GM23338 (cell line): Measurements from ENCODE around the gene HPGD.

Experiments
- EZH2phosphoT487 ChIP-seq: fragments of 200-600 bp; sonication (generic); IDR thresholded peaks from one replicate; pipeline ENCODE4 v1.8.1; 2018; ENCODE audit warnings: antibody characterized with exemption; ENCODE audit not compliant: unreplicated experiment
- JUNB ChIP-seq: IDR thresholded peaks from one replicate; pipeline ENCODE4 v1.6.1; 2016; ENCODE audit warnings: antibody characterized with exemption; ENCODE audit not compliant: unreplicated experiment
- NANOG ChIP-seq: IDR thresholded peaks from 2 replicates; pipeline ENCODE4 v1.6.1; 2016; ENCODE audit warnings: antibody characterized with exemption, borderline replicate concordance
- POLR2AphosphoS5 ChIP-seq: IDR thresholded peaks from 2 replicates; pipeline ENCODE4 v1.6.1; 2016; ENCODE audit warnings: antibody characterized with exemption, low read depth
- ZNF331 ChIP-seq: fragments of 250-450 bp; sonication (Bioruptor Pico); IDR thresholded peaks from 2 replicates; pipeline ENCODE4 v1.5.0; 2020; ENCODE audit warnings: low read depth, mild to moderate bottlenecking, moderate library complexity
- TF ChIP-seq, protein P1 (sequence below), 2 experiments: fragments of 200-600 bp in 1 of 2; sonication (generic) in 1 of 2; conservative IDR thresholded peaks; 2 replicates each; pipeline versions ENCODE4 v1.5.1 to v1.6.1; 2016 to 2017; ENCODE audit warnings: antibody characterized with exemption in 2 of 2, low read depth in 2 of 2, mild to moderate bottlenecking in 2 of 2, moderate library complexity in 1 of 2
- TF ChIP-seq, protein P2 (sequence below): IDR thresholded peaks from one replicate; pipeline ENCODE4 v1.6.1; 2018; ENCODE audit warnings: antibody characterized with exemption; ENCODE audit not compliant: unreplicated experiment

DNA sequence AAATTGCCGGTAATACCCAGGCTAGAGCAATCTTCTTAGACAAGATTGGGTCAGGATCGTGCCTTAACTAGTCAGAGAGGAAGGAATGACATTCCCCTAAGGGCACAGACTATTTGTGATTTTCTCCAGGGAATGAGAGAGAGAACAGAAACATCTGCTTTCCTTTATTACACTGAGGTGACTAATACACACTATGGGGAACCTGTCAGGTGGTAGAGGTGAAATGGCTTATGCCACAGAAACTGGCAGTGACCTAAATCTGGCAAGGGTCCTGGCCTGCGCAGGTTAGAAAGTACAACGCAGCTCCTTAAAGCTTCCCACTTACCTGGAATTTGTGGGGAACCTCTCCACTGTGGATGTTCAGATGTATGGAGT lies 16.6 kb upstream of the HPGD start:
- TF ChIP-seq, protein P1, sequence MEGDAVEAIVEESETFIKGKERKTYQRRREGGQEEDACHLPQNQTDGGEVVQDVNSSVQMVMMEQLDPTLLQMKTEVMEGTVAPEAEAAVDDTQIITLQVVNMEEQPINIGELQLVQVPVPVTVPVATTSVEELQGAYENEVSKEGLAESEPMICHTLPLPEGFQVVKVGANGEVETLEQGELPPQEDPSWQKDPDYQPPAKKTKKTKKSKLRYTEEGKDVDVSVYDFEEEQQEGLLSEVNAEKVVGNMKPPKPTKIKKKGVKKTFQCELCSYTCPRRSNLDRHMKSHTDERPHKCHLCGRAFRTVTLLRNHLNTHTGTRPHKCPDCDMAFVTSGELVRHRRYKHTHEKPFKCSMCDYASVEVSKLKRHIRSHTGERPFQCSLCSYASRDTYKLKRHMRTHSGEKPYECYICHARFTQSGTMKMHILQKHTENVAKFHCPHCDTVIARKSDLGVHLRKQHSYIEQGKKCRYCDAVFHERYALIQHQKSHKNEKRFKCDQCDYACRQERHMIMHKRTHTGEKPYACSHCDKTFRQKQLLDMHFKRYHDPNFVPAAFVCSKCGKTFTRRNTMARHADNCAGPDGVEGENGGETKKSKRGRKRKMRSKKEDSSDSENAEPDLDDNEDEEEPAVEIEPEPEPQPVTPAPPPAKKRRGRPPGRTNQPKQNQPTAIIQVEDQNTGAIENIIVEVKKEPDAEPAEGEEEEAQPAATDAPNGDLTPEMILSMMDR (conservative IDR thresholded peaks at IDR 0.05; ENCODE audit: low read depth in 2 of 2), result no peak
- TF ChIP-seq JUNB (no peak), EZH2phosphoT487 (no peak), ZNF331 (CRISPR knock-in tag) (no peak), POLR2AphosphoS5 (no peak), NANOG (no peak)
- TF ChIP-seq, protein P2, sequence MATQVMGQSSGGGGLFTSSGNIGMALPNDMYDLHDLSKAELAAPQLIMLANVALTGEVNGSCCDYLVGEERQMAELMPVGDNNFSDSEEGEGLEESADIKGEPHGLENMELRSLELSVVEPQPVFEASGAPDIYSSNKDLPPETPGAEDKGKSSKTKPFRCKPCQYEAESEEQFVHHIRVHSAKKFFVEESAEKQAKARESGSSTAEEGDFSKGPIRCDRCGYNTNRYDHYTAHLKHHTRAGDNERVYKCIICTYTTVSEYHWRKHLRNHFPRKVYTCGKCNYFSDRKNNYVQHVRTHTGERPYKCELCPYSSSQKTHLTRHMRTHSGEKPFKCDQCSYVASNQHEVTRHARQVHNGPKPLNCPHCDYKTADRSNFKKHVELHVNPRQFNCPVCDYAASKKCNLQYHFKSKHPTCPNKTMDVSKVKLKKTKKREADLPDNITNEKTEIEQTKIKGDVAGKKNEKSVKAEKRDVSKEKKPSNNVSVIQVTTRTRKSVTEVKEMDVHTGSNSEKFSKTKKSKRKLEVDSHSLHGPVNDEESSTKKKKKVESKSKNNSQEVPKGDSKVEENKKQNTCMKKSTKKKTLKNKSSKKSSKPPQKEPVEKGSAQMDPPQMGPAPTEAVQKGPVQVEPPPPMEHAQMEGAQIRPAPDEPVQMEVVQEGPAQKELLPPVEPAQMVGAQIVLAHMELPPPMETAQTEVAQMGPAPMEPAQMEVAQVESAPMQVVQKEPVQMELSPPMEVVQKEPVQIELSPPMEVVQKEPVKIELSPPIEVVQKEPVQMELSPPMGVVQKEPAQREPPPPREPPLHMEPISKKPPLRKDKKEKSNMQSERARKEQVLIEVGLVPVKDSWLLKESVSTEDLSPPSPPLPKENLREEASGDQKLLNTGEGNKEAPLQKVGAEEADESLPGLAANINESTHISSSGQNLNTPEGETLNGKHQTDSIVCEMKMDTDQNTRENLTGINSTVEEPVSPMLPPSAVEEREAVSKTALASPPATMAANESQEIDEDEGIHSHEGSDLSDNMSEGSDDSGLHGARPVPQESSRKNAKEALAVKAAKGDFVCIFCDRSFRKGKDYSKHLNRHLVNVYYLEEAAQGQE, result no peak
